ENCODE results near the gene KLRB1.
"Not testable (repeated sequence)": the region's sequence is repeated elsewhere in the genome, so short reads cannot be mapped to it uniquely, and the experiment has no call there.

Gene KLRB1

GRCh38 chr12:9587987-9588600 lies 19.6 kb downstream of the KLRB1 start:
- TF ChIP-seq CTCF (IDR thresholded peaks at IDR 0.05; ENCODE audit: insufficient read depth, low read depth, low read length, missing control alignments): no peak

DNA sequence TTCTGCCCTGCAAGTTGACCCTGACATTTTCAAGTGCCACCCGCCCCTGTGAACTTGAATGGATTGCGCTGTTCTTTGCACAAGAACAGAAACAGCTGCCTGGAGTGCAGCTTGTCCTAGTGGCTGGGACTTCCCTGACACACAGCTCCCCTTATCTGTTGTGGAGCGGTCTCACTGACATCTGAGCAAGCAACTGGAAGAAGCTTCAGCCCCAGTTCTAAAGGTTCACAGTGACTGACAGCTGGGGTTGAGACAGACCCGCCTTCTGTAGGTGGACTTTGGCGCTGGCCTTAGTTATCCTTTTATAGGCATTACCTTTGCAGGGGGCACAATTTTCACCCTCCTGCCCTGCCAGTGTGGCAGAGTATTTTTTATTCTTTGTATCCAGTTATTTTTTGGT lies 30.0 kb downstream of the KLRB1 start:
- DNase-seq (ENCODE audit: low read depth); H3K4me3 ChIP-seq (ENCODE audit: low read length): not testable (repeated sequence)

More at GRCh38 chr12:9587987-9588600, 19.6 kb downstream of the KLRB1 start:
- no peak overlapping the region for H3K4me3 ChIP-seq (ENCODE audit: low read length)
- DNase-seq (ENCODE audit: low read depth): no peak

DNA sequence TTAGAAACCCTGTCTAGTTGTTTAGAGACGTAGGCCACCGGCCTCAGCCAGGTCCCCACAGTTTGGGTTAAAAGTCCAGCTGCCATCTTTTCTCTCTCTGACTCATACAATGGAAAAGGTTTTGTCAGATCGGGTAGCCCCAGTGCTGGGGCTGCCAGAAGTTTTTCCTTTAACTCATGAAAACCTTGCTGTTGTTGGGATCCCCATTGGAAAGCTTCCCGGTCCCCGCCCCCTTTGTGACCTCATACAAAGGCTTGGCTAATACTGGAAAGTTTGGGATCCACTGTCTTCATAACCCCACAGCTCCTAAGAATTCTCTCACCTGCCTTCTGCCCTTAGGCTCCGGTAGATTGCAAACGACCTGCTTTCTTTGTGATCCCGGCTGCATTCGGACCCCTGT lies 40.6 kb downstream of the KLRB1 start:
- not testable (repeated sequence) for DNase-seq (ENCODE audit: low read depth); H3K4me3 ChIP-seq (ENCODE audit: low read length)

DNA sequence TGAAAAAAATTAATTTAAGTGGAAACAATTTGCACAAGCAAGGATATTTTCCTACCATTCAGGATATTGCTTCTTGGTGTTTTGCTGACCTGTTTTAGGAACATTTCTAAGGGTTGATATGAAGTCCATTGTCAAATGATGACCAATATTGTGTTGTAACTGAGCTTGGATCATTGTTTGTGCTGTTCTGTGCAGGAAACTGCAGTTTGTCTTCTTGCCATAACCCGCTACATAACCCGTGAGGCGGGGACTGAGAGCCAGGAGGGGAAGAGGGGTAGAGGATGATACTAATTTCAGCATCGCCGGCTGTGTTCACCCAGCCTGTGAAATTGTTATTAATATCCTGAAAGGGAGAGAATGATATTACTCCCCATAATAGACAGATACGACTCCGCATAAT lies 41.6 kb downstream of the KLRB1 start:
- not testable (repeated sequence) for H3K4me3 ChIP-seq (ENCODE audit: low read length); DNase-seq (ENCODE audit: low read depth)

GRCh38 chr12:9564418-9564817 lies 43.3 kb downstream of the KLRB1 start:
- H3K4me3 ChIP-seq (ENCODE audit: low read length); DNase-seq (ENCODE audit: low read depth): not testable (repeated sequence)

DNA sequence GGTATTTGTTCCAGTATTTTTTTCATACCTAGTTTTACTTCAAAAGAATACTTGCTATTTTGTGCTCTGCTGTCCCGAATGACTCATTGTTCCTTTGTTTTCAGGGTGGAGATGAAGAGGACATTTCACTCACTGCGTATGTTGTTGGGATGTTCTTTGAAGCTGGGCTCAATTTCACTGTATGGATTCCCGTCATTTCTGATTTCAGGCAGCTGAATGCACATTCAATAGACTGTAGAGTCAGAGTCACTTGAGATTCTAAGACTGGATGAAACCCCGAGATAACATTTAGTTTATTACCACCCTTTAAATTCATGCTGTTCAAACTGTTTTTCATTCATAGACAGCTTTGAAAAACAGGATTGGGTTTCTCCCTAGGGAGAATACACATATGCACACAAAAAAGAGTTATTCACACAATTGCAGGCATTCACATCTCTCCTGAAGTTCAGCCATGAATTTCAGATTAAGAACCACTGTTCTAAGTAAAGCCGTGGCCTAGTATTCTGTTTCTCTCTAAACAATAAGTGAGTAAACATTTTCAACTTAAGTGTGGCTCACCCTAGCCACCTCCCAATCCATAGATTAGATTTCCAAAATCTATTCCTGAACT lies 44.8 kb downstream of the KLRB1 start:
- H3K4me3 ChIP-seq (ENCODE audit: low read length): not testable (repeated sequence)

GRCh38 chr12:9545489-9545888 lies 62.2 kb downstream of the KLRB1 start:
- not testable (repeated sequence) for H3K4me3 ChIP-seq (ENCODE audit: low read length); DNase-seq (ENCODE audit: low read depth)

More for the DNA sequence above, 44.8 kb downstream of the KLRB1 start:
- not testable (repeated sequence) for DNase-seq (ENCODE audit: low read depth)

Measured in epithelial cell of esophagus (primary cell).